ENCODE data around the gene ANXA6.

Gene ANXA6

DNA sequence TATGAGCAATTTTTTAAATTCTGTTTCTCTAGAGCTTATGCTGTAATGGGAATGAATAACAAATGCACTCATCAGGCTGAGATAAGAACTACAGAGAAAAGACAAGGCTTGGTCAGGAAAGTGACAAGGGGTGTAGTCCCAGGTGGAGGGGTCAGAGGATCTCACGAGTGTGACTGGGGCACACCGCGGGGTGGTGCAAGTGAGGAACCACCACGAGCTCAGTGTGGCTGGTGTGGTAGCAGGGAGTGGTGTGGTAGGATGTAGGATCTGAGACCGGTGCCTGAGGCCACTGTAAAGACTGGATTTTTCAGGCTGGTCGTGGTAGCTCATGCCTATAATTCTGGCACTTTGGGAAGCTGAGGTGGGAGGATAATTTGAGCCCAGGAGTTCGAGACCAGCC lies 9.0 kb downstream of the ANXA6 start:
- H3K4me1 ChIP-seq (ENCODE audit: low read depth, poor library complexity, severe bottlenecking), result peaks cover 89% of the 10 kb centered on the region
- no peaks in the 10 kb centered on the region for H3K27me3 ChIP-seq (ENCODE audit: insufficient read depth, low read depth)
- H3K9ac ChIP-seq, result no peak overlapping the region
- H3K4me2 ChIP-seq, result no peak overlapping the region
- H4K20me1 ChIP-seq (ENCODE audit: insufficient read depth), result no peaks in the 10 kb centered on the region
- no peak overlapping the region for H3K27ac ChIP-seq
- H3K79me2 ChIP-seq (ENCODE audit: insufficient read depth, low read depth), result peaks cover 62% of the 10 kb centered on the region
- no peaks in the 10 kb centered on the region for H3K36me3 ChIP-seq (ENCODE audit: insufficient read depth)
- H3K4me3 ChIP-seq (IDR thresholded peaks at IDR 0.05; ENCODE audit: insufficient read depth, low read depth, low read length), result no peak overlapping the region
- TF ChIP-seq, protein P1, sequence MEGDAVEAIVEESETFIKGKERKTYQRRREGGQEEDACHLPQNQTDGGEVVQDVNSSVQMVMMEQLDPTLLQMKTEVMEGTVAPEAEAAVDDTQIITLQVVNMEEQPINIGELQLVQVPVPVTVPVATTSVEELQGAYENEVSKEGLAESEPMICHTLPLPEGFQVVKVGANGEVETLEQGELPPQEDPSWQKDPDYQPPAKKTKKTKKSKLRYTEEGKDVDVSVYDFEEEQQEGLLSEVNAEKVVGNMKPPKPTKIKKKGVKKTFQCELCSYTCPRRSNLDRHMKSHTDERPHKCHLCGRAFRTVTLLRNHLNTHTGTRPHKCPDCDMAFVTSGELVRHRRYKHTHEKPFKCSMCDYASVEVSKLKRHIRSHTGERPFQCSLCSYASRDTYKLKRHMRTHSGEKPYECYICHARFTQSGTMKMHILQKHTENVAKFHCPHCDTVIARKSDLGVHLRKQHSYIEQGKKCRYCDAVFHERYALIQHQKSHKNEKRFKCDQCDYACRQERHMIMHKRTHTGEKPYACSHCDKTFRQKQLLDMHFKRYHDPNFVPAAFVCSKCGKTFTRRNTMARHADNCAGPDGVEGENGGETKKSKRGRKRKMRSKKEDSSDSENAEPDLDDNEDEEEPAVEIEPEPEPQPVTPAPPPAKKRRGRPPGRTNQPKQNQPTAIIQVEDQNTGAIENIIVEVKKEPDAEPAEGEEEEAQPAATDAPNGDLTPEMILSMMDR (conservative IDR thresholded peaks at IDR 0.05; ENCODE audit: low read depth, low read length), result no peak
- no peak overlapping the region for H2AFZ ChIP-seq (ENCODE audit: low read depth)

DNA sequence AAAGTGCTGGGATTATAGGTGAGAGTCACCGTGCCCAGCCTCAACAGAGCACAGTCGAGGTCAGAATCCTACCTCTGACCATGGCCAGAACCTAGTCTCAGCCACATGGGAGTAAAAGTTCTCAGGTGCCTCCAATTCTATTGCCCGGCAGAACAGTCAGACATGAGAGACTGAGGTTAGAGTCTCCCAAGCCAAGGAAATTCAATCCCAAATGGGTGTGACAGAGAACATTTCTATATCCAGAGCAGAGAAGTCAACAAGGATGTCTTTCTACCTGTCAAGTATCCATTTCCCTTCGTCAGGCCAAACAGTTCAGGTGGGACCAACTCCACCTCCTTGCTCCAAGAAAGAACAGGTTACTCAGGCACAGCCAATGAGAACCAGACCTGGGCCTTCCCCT lies 10.5 kb downstream of the ANXA6 start:
- H2AFZ ChIP-seq (ENCODE audit: low read depth), result no peak overlapping the region
- no peak overlapping the region; the same call in 1 of the 2 replicates for H3K4me2 ChIP-seq
- no peaks in the 10 kb centered on the region for H3K27me3 ChIP-seq (ENCODE audit: insufficient read depth, low read depth)
- H3K9ac ChIP-seq, result no peak overlapping the region
- no peaks in the 10 kb centered on the region for H3K36me3 ChIP-seq (ENCODE audit: insufficient read depth)
- H3K4me3 ChIP-seq (IDR thresholded peaks at IDR 0.05; ENCODE audit: insufficient read depth, low read depth, low read length), result no peak overlapping the region
- H4K20me1 ChIP-seq (ENCODE audit: insufficient read depth), result no peaks in the 10 kb centered on the region
- TF ChIP-seq, protein P1 (conservative IDR thresholded peaks at IDR 0.05; ENCODE audit: low read depth, low read length), result no peak
- no peak overlapping the region for H3K27ac ChIP-seq
- peaks cover 89% of the 10 kb centered on the region for H3K4me1 ChIP-seq (ENCODE audit: low read depth, poor library complexity, severe bottlenecking)
- peaks cover 47% of the 10 kb centered on the region for H3K79me2 ChIP-seq (ENCODE audit: insufficient read depth, low read depth)

DNA sequence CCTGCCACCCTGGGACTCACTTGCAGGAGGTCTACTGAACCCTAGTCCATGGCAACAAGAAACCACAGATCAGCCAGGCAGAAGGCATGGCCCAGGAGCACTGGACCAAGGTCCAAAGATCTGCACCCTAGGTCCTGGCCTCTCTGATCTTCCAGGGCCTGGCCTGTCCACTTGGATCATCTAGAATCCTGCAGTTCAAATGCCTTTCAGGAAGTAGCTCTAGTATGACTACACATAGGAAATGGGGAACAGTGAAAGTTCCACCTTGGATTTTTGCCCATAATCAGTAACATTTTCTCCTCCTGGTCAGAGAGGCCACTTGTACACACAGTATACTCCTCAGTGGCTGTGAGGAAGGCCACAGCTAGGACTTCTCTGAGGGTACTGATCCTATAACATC lies 11.5 kb downstream of the ANXA6 start:
- Histone ChIP-seq H3K9ac (no peak overlapping the region), H3K36me3 (ENCODE audit: insufficient read depth) (no peaks in the 10 kb centered on the region), H3K79me2 (ENCODE audit: insufficient read depth, low read depth) (peaks cover 48% of the 10 kb centered on the region), H4K20me1 (ENCODE audit: insufficient read depth) (no peaks in the 10 kb centered on the region), H3K27me3 (ENCODE audit: insufficient read depth, low read depth) (no peaks in the 10 kb centered on the region), H3K4me1 (ENCODE audit: low read depth, poor library complexity, severe bottlenecking) (peaks cover 84% of the 10 kb centered on the region), H3K4me2 (no peak overlapping the region; the same call in 1 of the 2 replicates), H3K27ac (no peak overlapping the region; the same call in 1 of the 2 replicates), H2AFZ (ENCODE audit: low read depth) (no peak overlapping the region), H3K4me3 (IDR thresholded peaks at IDR 0.05; ENCODE audit: insufficient read depth, low read depth, low read length) (no peak overlapping the region)
- TF ChIP-seq, protein P1 (conservative IDR thresholded peaks at IDR 0.05; ENCODE audit: low read depth, low read length), result no peak

DNA sequence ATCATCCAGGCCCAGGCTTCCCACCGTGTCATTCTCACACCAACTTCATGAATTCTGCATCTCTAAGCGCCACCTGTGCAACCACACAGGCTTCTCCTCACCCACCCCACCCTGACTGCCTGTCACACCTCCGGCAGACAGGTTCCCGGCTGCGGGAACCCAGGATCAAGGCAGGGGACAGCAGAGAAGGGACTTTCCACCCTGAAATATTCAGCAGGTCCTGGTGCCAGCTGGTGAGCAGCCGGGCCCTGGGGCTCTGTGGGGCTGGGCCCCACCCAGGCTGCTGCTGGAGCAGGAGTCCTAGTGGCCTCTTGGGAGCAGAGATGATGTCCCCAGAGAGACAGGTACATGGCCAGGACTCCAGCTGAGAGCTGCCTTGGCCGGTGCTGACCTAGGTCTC lies 12.7 kb downstream of the ANXA6 start:
- Histone ChIP-seq H3K27me3 (ENCODE audit: insufficient read depth, low read depth) (no peaks in the 10 kb centered on the region), H3K4me2 (no peak overlapping the region; the same call in 1 of the 2 replicates), H3K27ac (no peak overlapping the region), H3K4me1 (ENCODE audit: low read depth, poor library complexity, severe bottlenecking) (peaks cover 83% of the 10 kb centered on the region), H3K36me3 (ENCODE audit: insufficient read depth) (no peaks in the 10 kb centered on the region), H3K9ac (no peak overlapping the region), H3K4me3 (IDR thresholded peaks at IDR 0.05; ENCODE audit: insufficient read depth, low read depth, low read length) (no peak overlapping the region), H2AFZ (ENCODE audit: low read depth) (no peak overlapping the region), H4K20me1 (ENCODE audit: insufficient read depth) (no peaks in the 10 kb centered on the region), H3K79me2 (ENCODE audit: insufficient read depth, low read depth) (peaks cover 55% of the 10 kb centered on the region)
- TF ChIP-seq, protein P1 (conservative IDR thresholded peaks at IDR 0.05; ENCODE audit: low read depth, low read length), result no peak
